CD14-positive monocyte (primary cell): ENCODE measurements around the gene APMAP. TPM values are rescaled to one million over a fixed set of nuclear protein-coding genes. Genes with fewer than 3 reads are reported as not detected.

Source experiments
- DNase-seq, 3 donors: peaks; one replicate each; pipeline ENCODE4 v3.0.0-alpha.2; 2011 to 2022
- H2AFZ ChIP-seq: 2 replicates; pipeline ENCODE4 v1.6.0; 2012; ENCODE audit warnings: mild to moderate bottlenecking, low read depth, low read length, inconsistent platforms; ENCODE audit not compliant: insufficient read depth, poor library complexity, severe bottlenecking
- H3K27ac ChIP-seq, 2 donors: 1 replicate in 1 of 2; 2 replicates in 1 of 2; pipeline ENCODE4 v1.5.1; 2012 to 2013; ENCODE audit warnings: low read length in 2 of 2, control low read depth in 1 of 2, inconsistent platforms in 1 of 2, low read depth in 1 of 2, mild to moderate bottlenecking in 1 of 2
- H3K27me3 ChIP-seq, 2 donors: one replicate each; pipeline versions ENCODE4 v1.6.0 to v1.6.1; 2011 to 2013; ENCODE audit warnings: low read length in 2 of 2; ENCODE audit not compliant: control insufficient read depth in 2 of 2, insufficient read depth in 2 of 2
- H3K36me3 ChIP-seq, 2 donors: replicated peaks in 1 of 2; 1 replicate in 1 of 2; 2 replicates in 1 of 2; pipeline versions ENCODE4 v1.5.1 to v1.6.1; 2012 to 2013; ENCODE audit warnings: low read length in 2 of 2, control low read depth in 1 of 2, inconsistent platforms in 1 of 2, mild to moderate bottlenecking in 1 of 2; ENCODE audit not compliant: insufficient read depth in 2 of 2, control insufficient read depth in 1 of 2
- H3K4me1 ChIP-seq, 2 donors: 1 replicate in 1 of 2; 2 replicates in 1 of 2; pipeline versions ENCODE4 v1.5.1 to v1.6.1; 2012 to 2013; ENCODE audit warnings: low read length in 2 of 2, control low read depth in 1 of 2, inconsistent platforms in 1 of 2, mild to moderate bottlenecking in 1 of 2, moderate library complexity in 1 of 2; ENCODE audit not compliant: insufficient read depth in 2 of 2, control insufficient read depth in 1 of 2
- H3K4me2 ChIP-seq: replicated peaks from 2 replicates; pipeline ENCODE3; 2012; ENCODE audit warnings: low read length, moderate library complexity, mild to moderate bottlenecking; ENCODE audit not compliant: poor library complexity, severe bottlenecking; ENCODE audit errors: extremely low read depth
- H3K4me3 ChIP-seq, 3 experiments: fragments of 200-600 bp in 1 of 3; sonication (generic) in 1 of 3; replicated peaks in 1 of 3; 1 replicate in 2 of 3; 2 replicates in 1 of 3; pipeline ENCODE4 v1.5.1; 2011 to 2013; ENCODE audit warnings: low read length in 3 of 3, mild to moderate bottlenecking in 3 of 3, control low read depth in 2 of 3, low read depth in 2 of 3, inconsistent platforms in 1 of 3, moderate library complexity in 1 of 3
- H3K79me2 ChIP-seq: 2 replicates; pipeline ENCODE4 v1.6.0; 2012; ENCODE audit warnings: mild to moderate bottlenecking, control low read depth, inconsistent platforms, low read length, moderate library complexity; ENCODE audit not compliant: insufficient read depth
- H3K9ac ChIP-seq: 2 replicates; pipeline ENCODE4 v1.6.0; 2017; ENCODE audit warnings: low read length, mild to moderate bottlenecking; ENCODE audit not compliant: insufficient read depth, poor library complexity, severe bottlenecking
- H3K9me3 ChIP-seq, 2 donors: replicated peaks in 1 of 2; 1 replicate in 1 of 2; 2 replicates in 1 of 2; pipeline versions ENCODE4 v1.5.1 to v1.6.1; 2012 to 2013; ENCODE audit warnings: low read length in 2 of 2, control low read depth in 1 of 2; ENCODE audit not compliant: control insufficient read depth in 1 of 2, insufficient read depth in 1 of 2
- H4K20me1 ChIP-seq: 2 replicates; pipeline ENCODE4 v1.6.0; 2012; ENCODE audit warnings: mild to moderate bottlenecking, low read length, control low read depth, moderate library complexity; ENCODE audit not compliant: insufficient read depth
- H3K27ac Mint-ChIP-seq, 7 donors: one replicate each; pipeline ENCODE4 v1.8.0; 2020; ENCODE audit warnings: mild to moderate bottlenecking in 7 of 7, mixed read lengths in 7 of 7, moderate library complexity in 6 of 7, inconsistent platforms in 2 of 7
- H3K27me3 Mint-ChIP-seq, 3 donors: one replicate each; pipeline ENCODE4 v1.8.0; 2021 to 2022; ENCODE audit warnings: low read depth in 3 of 3, mild to moderate bottlenecking in 3 of 3, mixed read lengths in 3 of 3, moderate library complexity in 3 of 3, inconsistent platforms in 1 of 3
- H3K36me3 Mint-ChIP-seq, 2 donors: one replicate each; pipeline ENCODE4 v1.8.0; 2020; ENCODE audit warnings: mixed read lengths in 2 of 2, inconsistent platforms in 1 of 2, mild to moderate bottlenecking in 1 of 2
- H3K4me1 Mint-ChIP-seq: one replicate; pipeline ENCODE4 v1.8.0; 2020; ENCODE audit warnings: mild to moderate bottlenecking, mixed read lengths
- H3K4me3 Mint-ChIP-seq, 2 donors: one replicate each; pipeline ENCODE4 v1.8.0; 2020; ENCODE audit warnings: mild to moderate bottlenecking in 2 of 2, mixed read lengths in 2 of 2, moderate library complexity in 1 of 2
- H3K9me3 Mint-ChIP-seq, 7 donors: one replicate each; pipeline ENCODE4 v1.8.0; 2020 to 2022; ENCODE audit warnings: mixed read lengths in 7 of 7, mild to moderate bottlenecking in 6 of 7, moderate library complexity in 6 of 7, inconsistent platforms in 2 of 7
- CTCF ChIP-seq: fragments of 200-600 bp; IDR thresholded peaks from one replicate; pipeline ENCODE4 v1.8.0; 2022; ENCODE audit warnings: antibody characterized with exemption, mild to moderate bottlenecking
- WGBS: methylation state at CpG from one replicate; pipeline ENCODE4 v1.1.5; 2013; ENCODE audit warnings: missing lambda C conversion rate; ENCODE audit not compliant: insufficient coverage; 5-methylcytosine and 5-hydroxymethylcytosine counted together
- intact Hi-C, 2 donors: fragments of 100-400 bp; cut with micrococcal nuclease; formaldehyde crosslinking; loops; one replicate each; pipeline versions ENCODE4 v1.15.0 to v1.15.1; 2023
- polyA plus RNA-seq, 3 donors: library from polyadenylated mRNA; depleted of rRNA in 1 of 3; unstranded in 2 of 3; stranded (reverse) in 1 of 3; fragments of 300-500 nt in 2 of 3; fragments of >200 nt in 1 of 3; fragmentation: Illumina TruSeq in 2 of 3; gene quantifications; 1 replicate in 2 of 3; 2 replicates in 1 of 3; pipeline ENCODE4 v1.2.3, GENCODE V29; 2012 to 2021

APMAP gene
- polyA plus RNA-seq, 3 donors, result 26.9 to 74.0 (median 73.2) TPM

DNA sequence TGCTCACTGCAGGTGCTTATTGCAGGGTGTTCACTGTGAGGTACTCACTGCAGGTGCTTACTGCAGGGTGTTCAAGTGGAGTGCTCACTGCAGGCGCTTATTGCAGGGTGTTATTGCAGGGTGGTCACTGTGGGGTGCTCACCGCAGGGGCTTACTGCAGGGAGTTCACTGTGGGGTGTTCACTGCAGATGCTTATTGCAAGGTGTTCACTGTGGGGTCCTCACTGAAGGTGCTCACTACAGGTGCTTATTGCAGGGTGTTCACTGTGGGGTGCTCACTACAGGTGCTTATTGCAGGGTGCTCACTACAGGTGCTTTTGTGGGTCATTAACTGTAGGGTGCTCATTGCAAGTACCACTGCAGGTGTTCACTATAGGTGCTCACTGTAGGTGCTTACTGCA is 20.2 kb downstream of the APMAP start:
- Histone ChIP-seq H3K4me1 (peaks cover 30 to 36% of the 10 kb centered on the region in 2 donors), H2AFZ (no peak overlapping the region), H3K36me3 (peaks cover 68 to 87% of the 10 kb centered on the region in 2 donors), H3K4me2 (no peak overlapping the region), H3K9ac (no peak overlapping the region), H3K79me2 (peaks cover 32% of the 10 kb centered on the region), H3K4me3 (no peak overlapping the region), H3K27me3 (no peaks in the 10 kb centered on the region), H3K9me3 (no peaks in the 10 kb centered on the region), H4K20me1 (peaks cover 2% of the 10 kb centered on the region), H3K27ac (peak overlapping the region in 1 of 2 donors; percentile 78)
- intact Hi-C loops, result no loop called here
- no peak for TF ChIP-seq CTCF
- peaks cover 0 to under 1% (median 0%) of the 10 kb centered on the region in 3 donors for H3K27me3 Mint-ChIP-seq
- no peak overlapping the region for H3K27ac Mint-ChIP-seq
- H3K9me3 Mint-ChIP-seq, result peaks cover 0 to 10% (median 5%) of the 10 kb centered on the region in 7 donors
- H3K36me3 Mint-ChIP-seq, result peaks cover 73 to 82% of the 10 kb centered on the region in 2 donors
- H3K4me1 Mint-ChIP-seq, result peaks cover 28% of the 10 kb centered on the region
- no peak overlapping the region for H3K4me3 Mint-ChIP-seq
- DNase-seq, result no peak
- 100% methylated on average over 2 of the region's 2 CpGs for WGBS

DNA sequence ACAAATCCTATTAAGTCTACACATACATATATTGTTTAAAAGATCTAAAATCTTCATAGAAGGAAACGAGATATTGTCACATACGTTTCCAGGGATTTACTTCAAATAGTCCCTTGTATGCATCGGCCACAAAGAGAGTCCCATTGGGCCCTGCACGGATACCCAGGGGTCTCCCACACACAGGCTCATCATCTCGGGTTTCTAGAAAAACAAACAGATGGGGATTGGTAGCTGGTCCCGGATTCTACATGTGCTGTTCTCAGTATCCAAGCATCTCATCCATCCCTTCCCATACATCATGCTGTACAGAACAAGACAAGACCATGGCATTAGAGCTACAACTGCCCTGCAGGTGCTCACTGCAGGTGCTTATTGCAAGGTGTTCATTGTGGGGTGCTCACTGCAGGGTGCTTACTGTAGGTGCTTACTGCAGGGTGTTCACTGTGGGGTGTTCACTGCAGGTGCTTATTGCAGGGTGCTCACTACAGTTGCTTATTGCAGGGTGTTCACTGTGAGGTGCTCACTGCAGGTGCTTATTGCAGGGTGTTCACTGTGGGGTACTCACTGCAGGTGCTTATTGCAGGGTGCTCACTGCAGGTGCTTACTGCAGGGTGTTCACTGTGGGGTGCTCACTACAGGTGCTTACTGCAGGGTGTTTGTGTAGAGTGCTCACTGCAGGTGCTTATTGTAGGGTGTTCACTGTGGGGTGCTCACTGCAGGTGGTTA is 21.0 kb downstream of the APMAP start:
- H3K27ac ChIP-seq, result peak overlapping the region in 1 of 2 donors; percentile 78
- H3K9ac ChIP-seq, result peak overlapping the region; percentile 20
- no peak overlapping the region for H3K4me3 Mint-ChIP-seq
- H4K20me1 ChIP-seq, result no peaks in the 10 kb centered on the region
- H3K27me3 Mint-ChIP-seq, result peaks cover 0 to 2% (median 0%) of the 10 kb centered on the region in 3 donors
- H3K36me3 ChIP-seq, result peaks cover 65 to 87% of the 10 kb centered on the region in 2 donors
- no peak for TF ChIP-seq CTCF
- H3K9me3 ChIP-seq, result no peaks in the 10 kb centered on the region
- H3K4me1 Mint-ChIP-seq, result peaks cover 28% of the 10 kb centered on the region
- no peak for DNase-seq
- no peak overlapping the region for H2AFZ ChIP-seq
- peaks cover 27% of the 10 kb centered on the region for H3K79me2 ChIP-seq
- peak overlapping the region in 3 of 7 donors; percentile 65 to 86 (median 82) for H3K27ac Mint-ChIP-seq
- H3K27me3 ChIP-seq, result no peaks in the 10 kb centered on the region
- H3K36me3 Mint-ChIP-seq, result peaks cover 72 to 82% of the 10 kb centered on the region in 2 donors
- WGBS, result 88% methylated on average over 5 of the region's 6 CpGs
- peak overlapping the region; percentile 10 for H3K4me2 ChIP-seq
- no peak overlapping the region for H3K4me3 ChIP-seq
- peaks cover 30 to 36% of the 10 kb centered on the region in 2 donors for H3K4me1 ChIP-seq
- intact Hi-C loops, result no loop called here
- peaks cover 0 to 7% (median 2%) of the 10 kb centered on the region in 7 donors for H3K9me3 Mint-ChIP-seq
